ENCODE data around the gene GSX2. TPM values are rescaled to one million over a fixed set of nuclear protein-coding genes. Genes with fewer than 3 reads are reported as not detected.

Gene GSX2
- total RNA-seq, 1 donor from 2014 or later: not detected

DNA sequence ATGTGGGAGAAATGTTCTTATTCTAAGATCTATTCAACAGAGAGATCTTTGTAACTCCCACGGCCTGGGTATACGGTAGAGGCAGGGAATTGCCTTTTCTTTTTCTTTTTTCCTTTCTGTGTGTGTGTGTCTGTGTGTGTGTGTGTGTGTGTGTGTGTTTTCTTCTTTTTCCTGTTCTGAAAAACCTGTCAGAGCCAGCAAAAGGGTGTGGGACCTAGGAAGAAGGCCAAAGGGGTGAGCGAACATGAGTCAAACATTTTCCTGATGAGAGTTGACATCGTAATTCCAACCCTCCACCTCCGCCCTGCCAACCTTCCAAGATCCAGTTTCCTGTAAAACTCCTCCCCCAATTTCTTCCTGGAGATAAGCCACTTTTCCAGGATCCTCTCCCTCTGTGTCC is 32.8 kb upstream of the GSX2 start:
- H3K4me1 Mint-ChIP-seq: peaks cover 24% of the 10 kb centered on the region
- H3K27ac Mint-ChIP-seq (ENCODE audit: unreplicated experiment): no peak overlapping the region
- H3K27me3 Mint-ChIP-seq (ENCODE audit: low read depth): peaks cover 33% of the 10 kb centered on the region
- no peak for DNase-seq (ENCODE audit: low read depth, low spot score)
- H3K9me3 Mint-ChIP-seq: no peaks in the 10 kb centered on the region
- H3K36me3 Mint-ChIP-seq (ENCODE audit: low read depth): no peaks in the 10 kb centered on the region
- TF ChIP-seq, protein P1, sequence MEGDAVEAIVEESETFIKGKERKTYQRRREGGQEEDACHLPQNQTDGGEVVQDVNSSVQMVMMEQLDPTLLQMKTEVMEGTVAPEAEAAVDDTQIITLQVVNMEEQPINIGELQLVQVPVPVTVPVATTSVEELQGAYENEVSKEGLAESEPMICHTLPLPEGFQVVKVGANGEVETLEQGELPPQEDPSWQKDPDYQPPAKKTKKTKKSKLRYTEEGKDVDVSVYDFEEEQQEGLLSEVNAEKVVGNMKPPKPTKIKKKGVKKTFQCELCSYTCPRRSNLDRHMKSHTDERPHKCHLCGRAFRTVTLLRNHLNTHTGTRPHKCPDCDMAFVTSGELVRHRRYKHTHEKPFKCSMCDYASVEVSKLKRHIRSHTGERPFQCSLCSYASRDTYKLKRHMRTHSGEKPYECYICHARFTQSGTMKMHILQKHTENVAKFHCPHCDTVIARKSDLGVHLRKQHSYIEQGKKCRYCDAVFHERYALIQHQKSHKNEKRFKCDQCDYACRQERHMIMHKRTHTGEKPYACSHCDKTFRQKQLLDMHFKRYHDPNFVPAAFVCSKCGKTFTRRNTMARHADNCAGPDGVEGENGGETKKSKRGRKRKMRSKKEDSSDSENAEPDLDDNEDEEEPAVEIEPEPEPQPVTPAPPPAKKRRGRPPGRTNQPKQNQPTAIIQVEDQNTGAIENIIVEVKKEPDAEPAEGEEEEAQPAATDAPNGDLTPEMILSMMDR (conservative IDR thresholded peaks at IDR 0.05): no peak
- peak overlapping the region; percentile 48 for H3K4me3 Mint-ChIP-seq

DNA sequence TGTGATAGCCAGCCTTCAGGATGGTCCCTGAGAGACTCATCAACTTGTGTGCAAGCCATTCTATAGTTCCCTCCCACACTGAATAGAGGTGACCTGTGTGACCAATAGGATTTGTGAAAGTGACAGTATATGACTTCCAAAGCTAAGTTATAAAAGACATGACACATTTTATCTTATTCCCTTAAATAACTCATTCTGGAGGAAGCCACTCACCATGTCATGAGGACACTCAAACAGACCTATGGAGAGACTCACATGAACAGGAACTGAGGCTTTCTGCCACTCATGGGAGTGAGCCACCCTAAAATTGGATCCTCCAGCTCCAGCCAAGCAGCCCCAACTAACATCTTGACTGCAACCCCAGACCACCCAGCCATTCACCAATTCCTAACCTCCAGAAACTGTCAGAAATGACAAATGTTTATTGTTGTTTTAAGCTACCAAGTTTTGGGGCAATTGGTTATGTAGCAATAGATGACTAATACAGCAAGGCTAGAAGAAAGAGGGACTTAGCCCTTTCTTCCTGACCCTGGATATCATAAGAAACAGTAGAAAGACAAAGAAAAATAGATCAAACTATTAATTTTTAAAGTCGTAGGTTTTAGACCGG is 26.6 kb upstream of the GSX2 start:
- H3K4me1 Mint-ChIP-seq: no peaks in the 10 kb centered on the region
- H3K36me3 Mint-ChIP-seq (ENCODE audit: low read depth): no peaks in the 10 kb centered on the region

DNA sequence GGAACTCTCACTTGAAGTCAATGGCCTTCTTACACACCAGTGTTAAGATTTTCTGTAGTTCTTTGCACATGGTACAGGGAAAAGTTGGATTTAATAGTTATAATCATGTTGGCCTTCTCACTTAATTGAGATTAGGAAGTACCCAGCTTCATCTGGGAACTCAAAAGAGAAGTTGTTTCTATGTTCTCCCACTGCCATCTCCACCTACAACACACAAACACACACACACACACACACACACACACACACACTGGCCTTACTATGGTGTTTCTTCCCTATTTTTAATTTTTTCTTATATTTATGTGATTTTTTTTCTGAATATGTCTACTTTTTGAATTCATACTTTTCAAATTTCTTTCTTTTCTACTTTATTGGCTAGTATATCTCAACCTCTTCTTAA is 25.6 kb upstream of the GSX2 start:
- Mint-ChIP-seq H3K27me3 (ENCODE audit: low read depth) (peaks cover 22% of the 10 kb centered on the region), H3K4me3 (no peak overlapping the region), H3K27ac (ENCODE audit: unreplicated experiment) (no peak overlapping the region), H3K9me3 (no peaks in the 10 kb centered on the region), H3K4me1 (no peaks in the 10 kb centered on the region), H3K36me3 (ENCODE audit: low read depth) (no peaks in the 10 kb centered on the region)
- TF ChIP-seq, protein P1 (conservative IDR thresholded peaks at IDR 0.05): no peak
- DNase-seq (ENCODE audit: low read depth, low spot score): no peak

More for the DNA sequence above, 26.6 kb upstream of the GSX2 start:
- no peak overlapping the region for H3K27ac Mint-ChIP-seq (ENCODE audit: unreplicated experiment)
- no peak overlapping the region for H3K4me3 Mint-ChIP-seq
- H3K9me3 Mint-ChIP-seq: no peaks in the 10 kb centered on the region
- no peak for DNase-seq (ENCODE audit: low read depth, low spot score)
- H3K27me3 Mint-ChIP-seq (ENCODE audit: low read depth): peaks cover 22% of the 10 kb centered on the region
- TF ChIP-seq, protein P1 (conservative IDR thresholded peaks at IDR 0.05): no peak

DNA sequence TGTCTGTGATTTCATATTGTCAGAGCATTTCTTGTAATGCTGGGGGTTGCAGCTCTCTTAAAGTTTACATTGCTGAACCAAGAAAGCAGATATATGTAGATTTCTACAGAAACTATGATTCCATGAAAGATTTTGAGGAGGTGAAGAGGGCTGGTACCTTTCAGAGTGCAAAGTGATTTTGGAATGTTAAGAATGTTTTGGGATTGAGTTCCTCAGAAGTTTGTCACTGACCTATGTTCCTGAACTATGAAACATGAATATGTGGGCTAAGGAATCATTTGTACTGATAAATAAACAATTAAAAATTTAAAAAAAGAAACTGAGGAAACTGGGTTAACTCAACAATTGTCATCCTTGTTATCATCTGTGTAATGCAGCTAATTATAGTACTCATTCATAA is 23.3 kb upstream of the GSX2 start:
- H3K27ac Mint-ChIP-seq (ENCODE audit: unreplicated experiment): no peak overlapping the region
- TF ChIP-seq, protein P1 (conservative IDR thresholded peaks at IDR 0.05): no peak

DNA sequence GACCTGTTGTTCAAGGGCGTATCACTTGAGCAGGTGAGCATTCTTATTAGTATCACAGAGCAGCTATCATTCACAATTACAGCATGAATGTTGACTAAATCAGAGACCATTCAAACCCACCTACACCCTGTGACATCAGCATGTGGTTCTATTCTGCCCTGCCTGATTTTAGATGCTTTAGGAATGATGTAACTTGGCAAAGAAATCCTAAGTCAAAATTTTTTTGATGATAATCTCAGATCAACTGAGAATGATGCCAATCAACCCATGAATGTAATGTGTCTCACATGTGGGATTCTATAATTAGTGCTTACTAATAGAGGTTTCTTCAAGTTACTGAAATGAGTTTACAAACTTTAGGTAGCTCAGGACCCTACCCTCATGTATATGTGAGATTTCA is 22.2 kb upstream of the GSX2 start:
- TF ChIP-seq, protein P1 (conservative IDR thresholded peaks at IDR 0.05): no peak
- Mint-ChIP-seq H3K27ac (ENCODE audit: unreplicated experiment) (no peak overlapping the region), H3K4me1 (no peaks in the 10 kb centered on the region), H3K36me3 (ENCODE audit: low read depth) (no peaks in the 10 kb centered on the region), H3K9me3 (no peaks in the 10 kb centered on the region), H3K27me3 (ENCODE audit: low read depth) (peaks cover 27% of the 10 kb centered on the region), H3K4me3 (no peak overlapping the region)
- DNase-seq (ENCODE audit: low read depth, low spot score): no peak

More for the DNA sequence above, 23.3 kb upstream of the GSX2 start:
- no peaks in the 10 kb centered on the region for H3K36me3 Mint-ChIP-seq (ENCODE audit: low read depth)
- DNase-seq (ENCODE audit: low read depth, low spot score): no peak
- H3K9me3 Mint-ChIP-seq: no peaks in the 10 kb centered on the region
- H3K4me3 Mint-ChIP-seq: no peak overlapping the region
- peaks cover 26% of the 10 kb centered on the region for H3K27me3 Mint-ChIP-seq (ENCODE audit: low read depth)
- H3K4me1 Mint-ChIP-seq: no peaks in the 10 kb centered on the region

Data from neural crest cell (in vitro differentiated cells).